GM18861 (cell line): Measurements from ENCODE around the gene MTARC1.
A peak's percentile ranks its signal among the peaks of the same experiment; 100 is the strongest.

Experiments used
- ATAC-seq: cut with Tn5 transposase; IDR thresholded peaks from one replicate; pipeline ENCODE4 v1.9.1; 2021; ENCODE audit not compliant: unreplicated experiment

MTARC1 gene

GRCh38 chr1:220769205-220769604 is 17.5 kb upstream of the MTARC1 start:
- no peak for ATAC-seq

- ATAC-seq, result peak; percentile 50
Observed at GRCh38 chr1:220770245-220770913, 16.3 kb upstream of the MTARC1 start.

DNA sequence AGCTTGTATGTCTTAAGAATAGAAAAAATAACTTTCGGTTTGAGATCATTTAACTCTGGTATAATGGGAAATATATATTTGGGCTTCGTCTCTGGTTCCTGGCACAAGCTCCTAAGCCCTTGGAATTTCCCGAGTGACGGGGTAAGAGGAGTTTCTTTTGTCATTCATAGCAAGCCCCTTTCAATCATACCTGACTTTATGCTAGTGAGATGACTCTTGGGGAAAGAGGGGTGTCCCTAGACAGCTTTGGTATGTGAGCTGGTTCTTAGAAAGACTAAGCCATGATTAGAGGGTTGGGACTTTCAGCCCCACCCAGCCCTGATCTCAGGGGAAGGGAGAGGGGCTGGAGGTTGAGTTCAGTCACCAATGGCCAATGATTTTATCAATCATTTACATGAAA is 13.9 kb upstream of the MTARC1 start:
- no peak for ATAC-seq

DNA sequence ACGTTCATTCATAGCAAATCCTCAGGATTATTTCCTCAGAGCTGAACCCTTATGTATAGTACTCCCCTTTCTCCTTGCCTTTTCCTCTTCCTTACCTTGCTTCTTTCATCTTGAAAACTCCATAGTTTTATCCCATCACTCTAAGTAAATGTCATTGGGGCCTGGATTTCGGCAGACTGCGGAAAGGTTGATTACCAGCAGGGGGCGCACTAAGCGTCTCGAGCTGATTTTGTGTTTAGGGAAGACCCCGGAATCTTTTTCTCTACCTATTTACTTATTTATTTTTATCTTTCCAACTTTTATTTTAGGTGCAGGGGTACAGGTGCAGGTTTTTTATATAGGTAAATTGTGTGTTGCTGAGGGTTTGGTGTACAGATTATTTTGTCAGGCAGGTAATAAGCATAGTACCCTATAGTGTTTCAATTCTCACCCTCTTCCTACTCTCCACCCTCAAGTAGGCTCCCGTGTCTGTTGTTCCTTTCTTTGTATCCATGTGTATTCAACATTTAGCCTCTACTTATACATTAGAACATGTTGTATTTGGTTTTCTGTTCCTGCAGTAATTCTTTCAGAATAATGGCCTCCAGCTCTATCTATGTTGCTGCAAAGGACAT is 11.4 kb upstream of the MTARC1 start:
- no peak for ATAC-seq

DNA sequence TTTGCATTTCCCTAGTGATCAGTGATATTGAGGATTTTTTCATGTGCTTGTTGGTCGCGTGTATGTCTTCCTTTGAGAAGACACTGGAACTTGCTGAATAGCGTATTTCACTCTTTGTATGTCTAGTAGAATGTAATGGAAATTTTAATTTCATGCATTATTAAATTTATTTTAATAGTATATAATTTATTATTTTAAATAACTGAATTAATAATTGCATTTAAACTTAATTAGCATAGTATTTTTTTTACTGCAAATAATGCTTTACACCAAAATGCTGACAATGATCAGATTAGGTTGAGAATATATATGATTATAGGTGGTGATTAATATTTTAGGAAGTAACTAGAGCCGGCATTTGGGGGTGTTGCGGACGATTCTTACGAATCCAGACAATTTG is 10.5 kb upstream of the MTARC1 start:
- ATAC-seq, result no peak

- peak; percentile 73 for ATAC-seq
Observed at GRCh38 chr1:220776720-220777326, 9.9 kb upstream of the MTARC1 start.

DNA sequence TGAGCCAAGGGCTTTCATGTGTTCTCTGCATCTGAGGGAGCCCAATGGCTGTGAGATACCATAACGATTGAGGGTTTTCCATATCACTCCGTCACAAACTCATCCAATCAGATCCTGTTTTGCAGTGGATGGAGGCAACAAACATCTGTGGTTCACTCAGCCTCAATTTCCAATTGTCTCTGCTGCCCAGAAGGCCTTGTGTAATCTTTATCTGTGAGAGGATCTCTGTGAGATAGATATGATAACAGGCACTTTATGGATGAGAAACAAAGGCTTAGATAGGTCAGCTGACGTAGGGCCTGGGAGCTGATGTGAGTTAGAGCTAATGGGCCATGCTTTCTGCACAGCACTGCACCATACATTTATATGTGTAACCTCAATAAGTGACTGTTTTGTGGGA is 3.3 kb upstream of the MTARC1 start:
- ATAC-seq, result no peak

DNA sequence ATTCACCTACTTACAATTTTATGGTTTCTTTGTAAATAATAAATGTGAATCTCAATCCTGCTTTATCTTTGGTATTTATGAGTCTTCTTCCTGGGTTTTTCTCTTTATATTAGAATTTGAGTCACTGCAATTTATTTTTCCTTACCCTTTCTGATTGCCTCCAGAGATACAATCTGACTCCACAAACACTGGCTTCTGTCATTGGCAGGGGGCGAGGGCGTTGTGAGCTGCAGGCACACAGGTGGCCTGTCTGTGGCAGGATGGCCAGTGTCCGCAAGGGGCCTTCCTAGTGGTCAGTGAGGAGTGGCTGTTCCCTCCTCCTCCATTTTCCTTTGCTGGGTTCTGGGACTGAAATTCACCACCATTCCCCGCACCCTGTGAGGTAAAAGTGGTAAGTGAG is 2.0 kb upstream of the MTARC1 start:
- no peak for ATAC-seq

DNA sequence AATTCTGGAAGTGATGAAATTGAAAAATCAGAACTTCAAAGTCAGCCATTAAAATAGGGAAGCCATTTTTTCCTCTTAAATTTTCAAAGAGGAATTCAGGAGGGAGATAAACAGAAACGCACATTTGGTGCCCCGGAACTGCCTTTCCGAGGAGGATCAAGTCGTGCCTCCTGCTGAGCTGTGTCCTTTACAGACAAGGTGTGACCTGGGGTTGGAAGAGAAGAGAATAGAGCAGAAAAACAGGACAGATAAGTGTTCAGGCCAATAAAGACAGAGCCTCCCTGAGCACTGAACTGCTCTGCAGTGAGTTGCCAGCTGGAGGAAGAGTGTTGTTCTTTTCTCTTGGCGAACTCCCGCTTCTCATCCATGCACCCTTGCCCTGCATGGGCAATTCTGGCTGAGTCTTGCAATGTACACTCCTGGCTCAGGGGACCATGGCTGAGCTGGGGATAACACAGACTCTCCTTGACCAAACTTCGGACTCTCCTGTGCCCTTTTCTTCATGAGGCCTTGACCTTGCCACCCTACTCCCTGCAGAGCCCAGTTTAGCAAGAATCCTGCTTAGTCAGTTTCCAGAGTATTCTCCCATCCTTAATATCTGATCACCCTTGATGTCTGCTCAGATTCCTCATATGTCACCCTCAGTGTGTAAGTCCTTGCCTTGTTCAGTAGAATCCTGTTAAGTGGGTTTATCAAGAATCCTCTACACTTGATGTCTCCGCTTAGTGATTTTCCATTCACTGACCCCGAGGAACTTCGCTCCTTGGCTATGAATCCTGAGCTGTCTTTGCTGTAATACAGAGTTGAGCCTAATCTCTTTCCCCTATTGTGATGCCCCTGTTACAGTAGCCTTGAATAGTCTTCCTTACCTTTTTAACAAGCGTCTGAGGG is 1.3 kb upstream of the MTARC1 start:
- ATAC-seq, result no peak

DNA sequence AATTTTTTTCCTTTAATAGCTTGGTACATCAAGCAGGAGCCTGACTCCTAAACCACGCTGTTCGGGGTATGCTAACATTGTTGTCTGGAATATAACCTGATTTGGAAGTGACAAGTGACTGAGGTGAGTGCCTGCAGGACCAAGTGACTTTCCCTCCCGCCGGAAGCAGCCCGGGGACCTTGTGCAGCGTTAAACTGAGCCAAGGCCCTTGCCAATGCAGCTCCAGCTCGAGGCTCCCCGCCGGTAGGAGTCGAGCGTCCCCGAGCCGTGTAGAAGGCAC is 716 bp upstream of the MTARC1 start:
- ATAC-seq, result peak; percentile 10

DNA sequence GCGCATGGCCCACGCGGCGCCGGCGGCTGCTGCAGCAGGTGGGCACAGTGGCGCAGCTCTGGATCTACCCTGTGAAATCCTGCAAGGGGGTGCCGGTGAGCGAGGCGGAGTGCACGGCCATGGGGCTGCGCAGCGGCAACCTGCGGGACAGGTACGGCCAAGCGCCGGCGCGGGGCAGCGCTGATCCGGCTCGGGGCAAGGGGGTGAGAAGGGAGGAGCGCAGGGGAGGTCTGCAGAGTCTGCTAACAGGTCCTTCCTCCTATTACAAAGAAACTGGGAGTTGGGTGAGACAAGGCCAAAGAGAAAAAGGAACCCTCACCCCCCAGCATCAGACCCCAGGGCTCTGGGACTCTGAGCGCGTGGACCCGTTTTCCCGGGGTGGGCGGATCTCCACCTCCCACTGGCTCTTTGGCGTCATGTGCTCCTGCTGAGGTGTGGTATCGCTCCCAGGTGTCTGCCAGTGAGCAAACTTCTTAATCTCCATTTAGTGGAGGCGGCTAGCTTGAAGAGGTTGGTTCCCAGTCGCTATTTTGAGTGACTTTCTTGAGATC is 431 bp downstream of the MTARC1 start:
- no peak for ATAC-seq

DNA sequence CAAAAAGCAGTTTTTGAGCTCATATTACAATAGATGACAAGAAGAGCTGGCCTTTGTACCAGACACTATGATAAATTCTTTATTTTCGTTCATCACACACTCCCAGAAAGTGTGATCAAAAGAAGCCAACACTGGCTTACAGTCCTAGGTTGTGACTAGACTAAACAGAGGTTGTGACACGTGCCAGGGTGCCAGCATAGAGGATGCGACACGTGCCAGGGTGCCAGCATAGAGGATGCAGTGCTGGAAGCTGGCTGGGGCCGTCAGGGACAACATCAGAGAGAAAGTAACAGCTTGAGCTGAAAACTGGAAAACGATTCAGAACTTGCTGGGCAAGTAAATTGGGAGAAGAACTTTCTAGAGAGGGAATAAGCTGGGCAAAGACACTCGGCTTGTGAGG is 2.2 kb downstream of the MTARC1 start:
- no peak for ATAC-seq

DNA sequence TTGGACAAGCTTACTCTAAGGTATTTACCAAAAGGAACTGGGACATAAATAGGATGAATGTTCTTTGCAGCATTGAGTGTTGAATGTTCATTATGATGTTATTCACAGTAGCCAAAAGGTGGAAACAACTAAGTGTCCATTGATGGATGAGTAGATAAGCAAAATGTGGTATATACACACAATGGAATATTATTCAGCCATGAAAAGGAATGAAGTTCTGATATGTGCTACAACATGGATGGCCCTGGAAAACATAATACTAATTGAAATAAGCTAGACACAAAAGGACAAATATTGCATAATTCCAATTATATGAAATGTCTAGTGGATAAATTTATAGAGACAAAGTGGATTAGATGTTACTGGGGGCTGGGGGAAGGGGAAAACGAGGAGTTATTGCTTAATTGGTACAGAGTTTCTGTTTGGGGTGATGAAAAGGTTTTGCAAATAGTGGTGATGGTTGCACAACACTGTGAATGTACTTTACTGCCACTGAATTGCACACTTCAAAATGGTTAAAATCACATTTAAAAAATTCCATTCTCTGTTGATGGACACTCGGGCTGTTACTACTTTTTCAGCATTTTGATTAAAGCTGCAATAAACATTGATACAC is 2.9 kb downstream of the MTARC1 start:
- ATAC-seq, result no peak

DNA sequence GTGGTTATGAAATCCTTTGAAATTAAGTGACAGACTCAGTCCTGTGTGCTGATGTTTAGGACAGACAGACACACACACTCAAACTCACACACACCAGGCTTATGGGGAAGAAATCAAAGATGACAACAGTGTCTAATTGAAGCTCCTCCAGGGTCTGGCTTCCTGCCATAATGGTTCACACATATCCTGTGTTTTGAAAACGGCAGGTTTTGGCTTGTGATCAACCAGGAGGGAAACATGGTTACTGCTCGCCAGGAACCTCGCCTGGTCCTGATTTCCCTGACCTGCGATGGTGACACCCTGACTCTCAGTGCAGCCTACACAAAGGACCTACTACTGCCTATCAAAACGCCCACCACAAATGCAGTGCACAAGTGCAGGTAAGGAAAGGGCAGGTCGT is 4.6 kb downstream of the MTARC1 start:
- ATAC-seq, result no peak

DNA sequence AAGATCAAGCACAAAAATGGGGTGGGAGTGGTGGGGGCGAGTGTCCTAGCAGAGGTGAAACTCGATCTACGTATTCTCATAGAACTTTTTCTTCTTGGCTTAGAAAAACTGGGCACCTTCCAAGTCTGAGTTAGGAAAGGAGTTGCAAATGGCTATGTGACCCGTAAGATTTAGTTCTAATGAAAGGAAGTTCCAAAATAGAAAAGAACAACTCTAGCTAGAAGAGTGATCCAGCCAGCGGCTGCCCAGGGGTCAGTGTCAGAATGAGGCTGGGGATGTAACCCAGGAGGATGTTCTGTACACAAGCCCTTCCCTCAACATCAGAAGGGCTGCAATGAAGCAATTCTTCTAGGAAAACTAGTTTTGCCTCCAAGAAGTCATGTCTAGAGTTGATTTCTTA is 5.2 kb downstream of the MTARC1 start:
- no peak for ATAC-seq

GRCh38 chr1:220796530-220796929 is 9.8 kb downstream of the MTARC1 start:
- ATAC-seq, result no peak

- no peak for ATAC-seq
Observed at GRCh38 chr1:220797044-220797443, 10.3 kb downstream of the MTARC1 start.

- ATAC-seq, result no peak
Observed at GRCh38 chr1:220797553-220797952, 10.8 kb downstream of the MTARC1 start.

- ATAC-seq, result no peak
Observed at GRCh38 chr1:220798338-220798737, 11.6 kb downstream of the MTARC1 start.

DNA sequence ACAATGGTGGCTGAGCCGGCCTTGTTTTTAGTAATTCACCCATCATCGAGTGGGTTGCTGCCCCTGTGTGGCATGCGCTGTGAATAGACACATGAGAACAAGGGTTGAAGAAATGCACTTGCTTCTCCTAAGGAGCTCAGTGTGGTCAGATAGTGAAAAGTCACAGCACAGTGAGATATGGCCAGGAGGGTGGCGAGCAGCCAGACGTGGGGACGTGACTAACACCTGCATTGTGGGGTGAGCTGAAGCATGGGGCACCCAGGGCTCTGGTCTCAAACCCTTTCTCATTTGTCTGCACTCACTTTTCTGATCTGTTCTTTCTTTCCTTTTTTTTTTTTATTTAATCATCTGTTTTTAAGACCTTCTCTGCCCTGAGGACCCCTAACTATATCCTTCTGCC is 13.5 kb downstream of the MTARC1 start:
- no peak for ATAC-seq
